IMR-90 (cell line): Measurements from ENCODE around the gene PF4V1. TPM values are rescaled to one million over a fixed set of nuclear protein-coding genes. Genes with fewer than 3 reads are reported as not detected.
A peak's percentile ranks its signal among the peaks of the same experiment; 100 is the strongest.

Experiments used
- ATAC-seq: fragments of 200-7000 bp; cut with Tn5 transposase; 2 replicates; pipeline ENCODE4 v1.9.1; 2020; ENCODE audit warnings: low read depth, mild to moderate bottlenecking, moderate library complexity
- BruUV-seq: library from RNA; stranded (reverse); fragments of 400-500 nt; replicated peaks from 2 replicates; lab custom pipeline; 2021; lab: Mats Ljungman, UMichigan
- CTCF ChIA-PET: fragments of 300-600 bp; formaldehyde crosslinking; extraction: SDS; loops from one replicate; lab custom pipeline; 2021; ENCODE audit warnings: antibody characterized with exemption; lab: Yijun Ruan, JAX
- POLR2A ChIA-PET: fragments of 300-600 bp; sonication (Branson Sonifier 250); formaldehyde crosslinking; loops from one replicate; lab custom pipeline; 2022; ENCODE audit warnings: antibody characterized with exemption; ENCODE audit not compliant: unreplicated experiment; lab: Charles Lee
- DNase-seq: peaks from one replicate; pipeline ENCODE4 v3.0.0; 2013
- H2AFZ ChIP-seq: replicated peaks from 2 replicates; pipeline ENCODE3; 2013; ENCODE audit warnings: low read length, mild to moderate bottlenecking; ENCODE audit not compliant: poor library complexity
- H2AK5ac ChIP-seq: 2 replicates; pipeline ENCODE4 v1.6.1; 2013; ENCODE audit warnings: low read depth, low read length, inconsistent platforms
- H2AK9ac ChIP-seq: replicated peaks from 2 replicates; pipeline ENCODE3; 2013; ENCODE audit warnings: mild to moderate bottlenecking, low read depth, low read length, moderate library complexity; ENCODE audit not compliant: poor library complexity
- H2BK120ac ChIP-seq: 2 replicates; pipeline ENCODE4 v1.6.1; 2013; ENCODE audit warnings: low read depth, low read length, inconsistent platforms
- H2BK15ac ChIP-seq: 3 replicates; pipeline ENCODE4 v1.6.1; 2013; ENCODE audit warnings: low read depth, low read length, inconsistent platforms
- H2BK20ac ChIP-seq: 2 replicates; pipeline ENCODE4 v1.6.1; 2013; ENCODE audit warnings: low read depth, mild to moderate bottlenecking, inconsistent platforms, low read length, moderate library complexity
- H2BK5ac ChIP-seq: 2 replicates; pipeline ENCODE4 v1.6.1; 2013; ENCODE audit warnings: mild to moderate bottlenecking, low read depth, low read length, inconsistent platforms; ENCODE audit not compliant: poor library complexity, severe bottlenecking
- H3K14ac ChIP-seq: replicated peaks from 2 replicates; pipeline ENCODE4 v1.6.1; 2013; ENCODE audit warnings: low read depth, low read length, inconsistent platforms
- H3K18ac ChIP-seq: 2 replicates; pipeline ENCODE4 v1.6.1; 2013; ENCODE audit warnings: low read depth, low read length, control low read depth
- H3K23ac ChIP-seq: 2 replicates; pipeline ENCODE4 v1.6.1; 2013; ENCODE audit warnings: low read depth, low read length, inconsistent platforms
- H3K27ac ChIP-seq: 2 replicates; pipeline ENCODE4 v1.5.1; 2013; ENCODE audit warnings: mild to moderate bottlenecking, control low read depth, low read length; ENCODE audit not compliant: insufficient read depth
- H3K27me3 ChIP-seq: 2 replicates; pipeline ENCODE4 v1.6.1; 2013; ENCODE audit warnings: low read length; ENCODE audit not compliant: control insufficient read depth, insufficient read depth
- H3K36me3 ChIP-seq: 2 replicates; pipeline ENCODE4 v1.6.1; 2013; ENCODE audit warnings: low read length, mixed read lengths; ENCODE audit not compliant: control insufficient read depth, insufficient read depth
- H3K4ac ChIP-seq: 2 replicates; pipeline ENCODE4 v1.6.1; 2013; ENCODE audit warnings: low read depth, low read length, inconsistent platforms
- H3K4me1 ChIP-seq: 2 replicates; pipeline ENCODE4 v1.6.1; 2013; ENCODE audit warnings: low read length, mixed read lengths; ENCODE audit not compliant: control insufficient read depth, insufficient read depth
- H3K4me2 ChIP-seq: 2 replicates; pipeline ENCODE4 v1.6.1; 2013; ENCODE audit warnings: low read depth, mild to moderate bottlenecking, control low read depth, low read length, moderate library complexity
- H3K4me3 ChIP-seq: 2 replicates; pipeline ENCODE4 v1.5.1; 2013; ENCODE audit warnings: low read depth, mild to moderate bottlenecking, control low read depth, low read length, moderate library complexity; ENCODE audit not compliant: insufficient read depth
- H3K56ac ChIP-seq: 2 replicates; pipeline ENCODE4 v1.6.1; 2013; ENCODE audit warnings: low read length, inconsistent platforms; ENCODE audit not compliant: insufficient read depth; ENCODE audit errors: extremely low read depth
- H3K79me1 ChIP-seq, 2 experiments: 2 replicates each; pipeline ENCODE4 v1.6.1; 2013; ENCODE audit warnings: low read length in 2 of 2, inconsistent platforms in 1 of 2, low read depth in 1 of 2
- H3K9ac ChIP-seq: 2 replicates; pipeline ENCODE4 v1.6.1; 2013; ENCODE audit warnings: low read depth, low read length, control low read depth
- H3K9me1 ChIP-seq: 2 replicates; pipeline ENCODE4 v1.6.1; 2013; ENCODE audit warnings: low read length, inconsistent platforms; ENCODE audit not compliant: insufficient read depth
- H3K9me3 ChIP-seq: 2 replicates; pipeline ENCODE4 v1.6.1; 2013; ENCODE audit warnings: low read length; ENCODE audit not compliant: control insufficient read depth, insufficient read depth
- H4K20me1 ChIP-seq: 2 replicates; pipeline ENCODE4 v1.6.1; 2013; ENCODE audit warnings: low read length, inconsistent platforms; ENCODE audit not compliant: insufficient read depth
- H4K5ac ChIP-seq: 2 replicates; pipeline ENCODE4 v1.6.1; 2013; ENCODE audit warnings: mild to moderate bottlenecking, low read depth, low read length, control low read depth
- H4K8ac ChIP-seq, 2 experiments: 2 replicates each; pipeline ENCODE4 v1.6.1; 2013; ENCODE audit warnings: low read depth in 2 of 2, low read length in 2 of 2, control low read depth in 1 of 2, inconsistent platforms in 1 of 2
- H4K91ac ChIP-seq: 2 replicates; pipeline ENCODE4 v1.6.1; 2013; ENCODE audit warnings: low read depth, low read length, inconsistent platforms; ENCODE audit not compliant: insufficient read depth
- BHLHE40 ChIP-seq: fragments of 150-350 bp; IDR thresholded peaks from 2 replicates; pipeline ENCODE4 v1.6.1; 2016; ENCODE audit warnings: mild to moderate bottlenecking, low read depth, low read length
- CEBPB ChIP-seq: IDR thresholded peaks from 2 replicates; pipeline ENCODE4 v1.6.1; 2012; ENCODE audit warnings: low read depth, low read length, improper control_type of control experiment
- CHD1 ChIP-seq: IDR thresholded peaks from 2 replicates; pipeline ENCODE4 v1.6.1; 2012; ENCODE audit warnings: low read depth, low read length, improper control_type of control experiment
- CTCF ChIP-seq: conservative IDR thresholded peaks from 2 replicates; pipeline ENCODE4 v1.5.1; 2012; ENCODE audit warnings: mild to moderate bottlenecking, low read depth, low read length, improper control_type of control experiment
- ELK1 ChIP-seq: fragments of 150-350 bp; IDR thresholded peaks from 2 replicates; pipeline ENCODE4 v1.6.1; 2016; ENCODE audit warnings: low read depth, mild to moderate bottlenecking, low read length, moderate library complexity, borderline replicate concordance
- FOS ChIP-seq: fragments of 150-350 bp; IDR thresholded peaks from 2 replicates; pipeline ENCODE4 v1.6.1; 2016; ENCODE audit warnings: low read depth, low read length
- MAFK ChIP-seq: IDR thresholded peaks from 2 replicates; pipeline ENCODE4 v1.6.1; 2012; ENCODE audit warnings: low read depth, low read length, improper control_type of control experiment
- MAZ ChIP-seq: IDR thresholded peaks from 2 replicates; pipeline ENCODE4 v1.6.1; 2012; ENCODE audit warnings: low read depth, mild to moderate bottlenecking, low read length, improper control_type of control experiment, moderate library complexity, borderline replicate concordance
- MXI1 ChIP-seq: IDR thresholded peaks from 2 replicates; pipeline ENCODE4 v1.6.1; 2012; ENCODE audit warnings: low read depth, mild to moderate bottlenecking, low read length, moderate library complexity, borderline replicate concordance
- NFE2L2 ChIP-seq: fragments of 150-350 bp; IDR thresholded peaks from 2 replicates; pipeline ENCODE4 v1.6.1; 2016; ENCODE audit warnings: low read depth, mild to moderate bottlenecking, low read length
- POLR2A ChIP-seq: IDR thresholded peaks from 2 replicates; pipeline ENCODE4 v1.6.1; 2012; ENCODE audit warnings: mild to moderate bottlenecking, low read depth, low read length
- RAD21 ChIP-seq: IDR thresholded peaks from 2 replicates; pipeline ENCODE4 v1.6.1; 2012; ENCODE audit warnings: low read length, improper control_type of control experiment
- RCOR1 ChIP-seq: IDR thresholded peaks from 2 replicates; pipeline ENCODE4 v1.6.1; 2012; ENCODE audit warnings: mild to moderate bottlenecking, low read length, improper control_type of control experiment; ENCODE audit not compliant: insufficient replicate concordance
- RFX5 ChIP-seq: IDR thresholded peaks from 2 replicates; pipeline ENCODE4 v1.8.0; 2012; ENCODE audit warnings: low read depth, mild to moderate bottlenecking, low read length, moderate library complexity
- SMC3 ChIP-seq: fragments of 150-350 bp; IDR thresholded peaks from 2 replicates; pipeline ENCODE4 v1.6.1; 2016; ENCODE audit warnings: low read depth, mild to moderate bottlenecking, antibody characterized with exemption, low read length, moderate library complexity
- USF2 ChIP-seq: fragments of 150-350 bp; IDR thresholded peaks from 2 replicates; pipeline ENCODE4 v1.6.1; 2017; ENCODE audit warnings: mild to moderate bottlenecking, antibody characterized with exemption, low read length, low read depth
- dilution Hi-C: fragments of 300-500 bp; cut with HindIII; formaldehyde crosslinking; loops from one replicate; pipeline ENCODE4 v1.14.3; 2018; ENCODE audit warnings: low sequenced_read_pairs; ENCODE audit not compliant: unreplicated experiment
- in situ Hi-C: fragments of 300-500 bp; cut with MboI; formaldehyde crosslinking; loops from 3 replicates; pipeline ENCODE4 v1.14.3; 2019; ENCODE audit warnings: low sequenced_read_pairs, inconsistent platforms, mixed read lengths
- intact Hi-C: fragments of 100-400 bp; cut with micrococcal nuclease; formaldehyde crosslinking; loops from 2 replicates; pipeline ENCODE4 v1.10.0; 2022
- polyA plus RNA-seq, 3 experiments: library from polyadenylated mRNA; depleted of rRNA; stranded (reverse); fragments of >200 nt; gene quantifications; 2 replicates each; pipeline ENCODE4 v1.2.3, GENCODE V29; 2012; ENCODE audit warnings: low replicate concordance in 1 of 3
- total RNA-seq: library from RNA; depleted of rRNA; stranded (reverse); fragments of >200 nt; gene quantifications from 2 replicates; pipeline ENCODE4 v1.2.3, GENCODE V29; 2012

The PF4V1 gene
- total and polyA plus RNA-seq, 2 of the 4 experiments (the other 2 are of a cell fraction) = not detected

- no peak overlapping the region for H2AFZ ChIP-seq
- no peak overlapping the region for H3K4ac ChIP-seq
- CTCF ChIA-PET = interaction anchor here (0.7 to 1.3 kb wide), 3 partner anchors 126 to 240 kb away, joined by 3 read pairs; partner anchors contain the start of gene CXCL2
- POLR2A ChIA-PET = interaction anchor here (0.6 kb wide), 1 partner anchor 31 kb away, joined by 3 read pairs; no protein-coding TSS in a partner anchor
- H4K8ac ChIP-seq = no peak overlapping the region
- no peaks in the 10 kb centered on the region for H3K79me1 ChIP-seq
- no peak overlapping the region for H3K4me2 ChIP-seq
- dilution Hi-C loops (no loop called here), intact Hi-C loops (loop anchor here (2.0 to 10.0 kb wide), 6 partner anchors 33 to 275 kb away; partner anchors contain the start of gene CXCL3), in situ Hi-C loops (no loop called here)
- no peak overlapping the region for H2BK5ac ChIP-seq
- no peaks in the 10 kb centered on the region for H3K36me3 ChIP-seq
- H4K91ac ChIP-seq = no peak overlapping the region
- H3K23ac ChIP-seq = no peak overlapping the region
- H2BK15ac ChIP-seq = no peak overlapping the region
- no peak overlapping the region for H3K18ac ChIP-seq
- H3K9me1 ChIP-seq = peaks cover 2% of the 10 kb centered on the region
- H2BK120ac ChIP-seq = no peak overlapping the region
- H4K20me1 ChIP-seq = no peaks in the 10 kb centered on the region
- H3K4me3 ChIP-seq = no peak overlapping the region
- no peak overlapping the region for H2BK20ac ChIP-seq
- no peak overlapping the region for H2AK9ac ChIP-seq
- H3K27ac ChIP-seq = no peak overlapping the region
- peaks cover 11% of the 10 kb centered on the region for H3K4me1 ChIP-seq
- TF ChIP-seq SMC3 (no peak), RFX5 (no peak), CTCF (no peak), ELK1 (no peak), MAZ (no peak), USF2 (no peak), MXI1 (no peak), POLR2A (no peak), MAFK (peak; percentile 21; the same call in 1 of the 2 replicates), NFE2L2 (no peak), BHLHE40 (peak; percentile 43; the same call in 1 of the 2 replicates), FOS (0 out of 2 replicates have a peak, but pooled peaks have one; percentile 39), CEBPB (no peak), RCOR1 (no peak), CHD1 (no peak), RAD21 (no peak)
- ATAC-seq = peak; percentile 91
- peaks cover 21% of the 10 kb centered on the region for H3K27me3 ChIP-seq
- H4K5ac ChIP-seq = no peak overlapping the region
- no peak overlapping the region for H3K9ac ChIP-seq
- H3K14ac ChIP-seq = no peak overlapping the region
- DNase-seq = peak; percentile 88
- no peak overlapping the region for H3K56ac ChIP-seq
- no TSS peak for BruUV-seq
- H2AK5ac ChIP-seq = no peak overlapping the region
- peaks cover 4% of the 10 kb centered on the region; the same call in 1 of the 2 replicates for H3K9me3 ChIP-seq
Observed at GRCh38 chr4:73859614-73860088, 6.6 kb downstream of the PF4V1 start.
